ENCODE data around the gene HOXC5. TPM values are rescaled to one million over a fixed set of nuclear protein-coding genes. Genes with fewer than 3 reads are reported as not detected.
A peak's percentile ranks its signal among the peaks of the same experiment; 100 is the strongest.

HOXC5 gene
- total RNA-seq, 1 donor from 2014 or later: 3.8 TPM

- H3K27me3 Mint-ChIP-seq (ENCODE audit: low read depth): peaks cover 100% of the 10 kb centered on the region
- no peaks in the 10 kb centered on the region for H3K36me3 Mint-ChIP-seq (ENCODE audit: low read depth)
- no peaks in the 10 kb centered on the region for H3K4me1 Mint-ChIP-seq
- H3K9me3 Mint-ChIP-seq: no peaks in the 10 kb centered on the region
- no peak for TF ChIP-seq CTCF (conservative IDR thresholded peaks at IDR 0.05)
- no peak overlapping the region for H3K27ac Mint-ChIP-seq (ENCODE audit: unreplicated experiment)
- peak overlapping the region; percentile 77 for H3K4me3 Mint-ChIP-seq
- DNase-seq (ENCODE audit: low read depth, low spot score): no peak
Observed at GRCh38 chr12:54056110-54056509, 23.3 kb downstream of the HOXC5 start.

- Mint-ChIP-seq H3K9me3 (no peaks in the 10 kb centered on the region), H3K36me3 (ENCODE audit: low read depth) (no peaks in the 10 kb centered on the region), H3K27me3 (ENCODE audit: low read depth) (peaks cover 100% of the 10 kb centered on the region), H3K4me1 (no peaks in the 10 kb centered on the region), H3K4me3 (peak overlapping the region; percentile 70), H3K27ac (ENCODE audit: unreplicated experiment) (no peak overlapping the region)
- no peak for TF ChIP-seq CTCF (conservative IDR thresholded peaks at IDR 0.05)
- DNase-seq (ENCODE audit: low read depth, low spot score): no peak
Observed at GRCh38 chr12:54058128-54058768, 25.4 kb downstream of the HOXC5 start.

- TF ChIP-seq CTCF (conservative IDR thresholded peaks at IDR 0.05): no peak
- Mint-ChIP-seq H3K36me3 (ENCODE audit: low read depth) (no peaks in the 10 kb centered on the region), H3K9me3 (no peaks in the 10 kb centered on the region), H3K27me3 (ENCODE audit: low read depth) (peaks cover 99% of the 10 kb centered on the region), H3K4me1 (no peaks in the 10 kb centered on the region), H3K4me3 (peak overlapping the region; percentile 70), H3K27ac (ENCODE audit: unreplicated experiment) (no peak overlapping the region)
- DNase-seq (ENCODE audit: low read depth, low spot score): no peak
Observed at GRCh38 chr12:54059668-54060067, 26.8 kb downstream of the HOXC5 start.

GRCh38 chr12:54060174-54060974 lies 27.5 kb downstream of the HOXC5 start:
- TF ChIP-seq CTCF (conservative IDR thresholded peaks at IDR 0.05): no peak
- H3K36me3 Mint-ChIP-seq (ENCODE audit: low read depth): no peaks in the 10 kb centered on the region
- H3K27me3 Mint-ChIP-seq (ENCODE audit: low read depth): peaks cover 97% of the 10 kb centered on the region
- no peak for DNase-seq (ENCODE audit: low read depth, low spot score)
- H3K4me1 Mint-ChIP-seq: no peaks in the 10 kb centered on the region
- H3K4me3 Mint-ChIP-seq: peak overlapping the region; percentile 57
- H3K27ac Mint-ChIP-seq (ENCODE audit: unreplicated experiment): no peak overlapping the region
- no peaks in the 10 kb centered on the region for H3K9me3 Mint-ChIP-seq

- H3K36me3 Mint-ChIP-seq (ENCODE audit: low read depth): no peaks in the 10 kb centered on the region
- DNase-seq (ENCODE audit: low read depth, low spot score): no peak
- H3K27me3 Mint-ChIP-seq (ENCODE audit: low read depth): peaks cover 97% of the 10 kb centered on the region
- H3K4me3 Mint-ChIP-seq: peak overlapping the region; percentile 77
- TF ChIP-seq CTCF (conservative IDR thresholded peaks at IDR 0.05): no peak
- H3K9me3 Mint-ChIP-seq: no peaks in the 10 kb centered on the region
- H3K27ac Mint-ChIP-seq (ENCODE audit: unreplicated experiment): no peak overlapping the region
- no peaks in the 10 kb centered on the region for H3K4me1 Mint-ChIP-seq
Observed at GRCh38 chr12:54060975-54061778, 28.3 kb downstream of the HOXC5 start.
